HEK293 (cell line): Measurements from ENCODE around the gene DHDH.

ENCODE experiments used
- EGR2 ChIP-seq: fragments of 450-650 bp; formaldehyde crosslinking; IDR thresholded peaks from 2 replicates; pipeline ENCODE4 v1.5.1; 2016; ENCODE audit warnings: low read depth, missing biosample characterization, missing genetic modification characterization
- FEZF1 ChIP-seq: fragments of 450-650 bp; formaldehyde crosslinking; IDR thresholded peaks from 2 replicates; pipeline ENCODE4 v1.5.1; 2016; ENCODE audit warnings: missing biosample characterization, missing genetic modification characterization
- GLIS2 ChIP-seq: fragments of 450-650 bp; formaldehyde crosslinking; IDR thresholded peaks from 2 replicates; pipeline ENCODE4 v1.5.1; 2016; ENCODE audit warnings: missing biosample characterization, missing genetic modification characterization
- KLF9 ChIP-seq: fragments of 450-650 bp; formaldehyde crosslinking; IDR thresholded peaks from 2 replicates; pipeline ENCODE4 v1.5.1; 2016; ENCODE audit warnings: missing biosample characterization, missing genetic modification characterization, low read depth
- MEIS1 ChIP-seq: sonication (generic); formaldehyde crosslinking; IDR thresholded peaks from 2 replicates; pipeline ENCODE4 v1.8.1; 2022; ENCODE audit warnings: missing genetic modification reagents, mild to moderate bottlenecking, borderline replicate concordance
- RBAK ChIP-seq: fragments of 450-650 bp; formaldehyde crosslinking; IDR thresholded peaks from 2 replicates; pipeline ENCODE4 v1.5.1; 2016; ENCODE audit warnings: missing biosample characterization, missing genetic modification characterization
- WT1 ChIP-seq: fragments of 450-650 bp; formaldehyde crosslinking; IDR thresholded peaks from 2 replicates; pipeline ENCODE4 v1.5.1; 2016; ENCODE audit warnings: missing biosample characterization, missing genetic modification characterization
- ZBTB7A ChIP-seq: fragments of 450-650 bp; formaldehyde crosslinking; IDR thresholded peaks from 2 replicates; pipeline ENCODE4 v1.5.1; 2016; ENCODE audit warnings: low read depth, missing biosample characterization, missing genetic modification characterization
- ZFP3 ChIP-seq: fragments of 450-650 bp; formaldehyde crosslinking; IDR thresholded peaks from 2 replicates; pipeline ENCODE4 v1.5.1; 2016; ENCODE audit warnings: low read depth, missing biosample characterization, missing genetic modification characterization
- ZNF175 ChIP-seq: fragments of 450-650 bp; formaldehyde crosslinking; IDR thresholded peaks from 2 replicates; pipeline ENCODE4 v1.5.1; 2016; ENCODE audit warnings: missing biosample characterization, missing genetic modification characterization
- ZNF184 ChIP-seq: fragments of 450-650 bp; IDR thresholded peaks from 2 replicates; pipeline ENCODE4 v1.5.1; 2018; ENCODE audit warnings: missing biosample characterization, mild to moderate bottlenecking, missing genetic modification characterization
- ZNF2 ChIP-seq: fragments of 450-650 bp; formaldehyde crosslinking; IDR thresholded peaks from 2 replicates; pipeline ENCODE4 v1.5.1; 2016; ENCODE audit warnings: missing biosample characterization, missing genetic modification characterization
- ZNF202 ChIP-seq: fragments of 450-650 bp; formaldehyde crosslinking; IDR thresholded peaks from 2 replicates; pipeline ENCODE4 v1.5.1; 2016; ENCODE audit warnings: missing biosample characterization, missing genetic modification characterization, borderline replicate concordance
- ZNF248 ChIP-seq: fragments of 450-650 bp; formaldehyde crosslinking; IDR thresholded peaks from 2 replicates; pipeline ENCODE4 v1.5.1; 2017; ENCODE audit warnings: missing biosample characterization, missing genetic modification characterization
- ZNF274 ChIP-seq, 2 experiments: fragments of 200-500 bp in 1 of 2; fragments of 450-650 bp in 1 of 2; sonication (Bioruptor generic) in 1 of 2; formaldehyde crosslinking in 1 of 2; IDR thresholded peaks; 2 replicates each; pipeline versions ENCODE4 v1.5.1 to v1.6.1; 2014 to 2016; ENCODE audit warnings: borderline replicate concordance in 1 of 2, inconsistent platforms in 1 of 2, low read length in 1 of 2, missing biosample characterization in 1 of 2, missing genetic modification characterization in 1 of 2
- ZNF350 ChIP-seq: fragments of 450-650 bp; formaldehyde crosslinking; IDR thresholded peaks from 2 replicates; pipeline ENCODE4 v1.5.0; 2017; ENCODE audit warnings: missing biosample characterization, mild to moderate bottlenecking, missing genetic modification characterization
- ZNF354C ChIP-seq: fragments of 450-650 bp; formaldehyde crosslinking; IDR thresholded peaks from 2 replicates; pipeline ENCODE4 v1.5.1; 2016; ENCODE audit warnings: missing biosample characterization, missing genetic modification characterization, low read depth, borderline replicate concordance
- ZNF501 ChIP-seq: fragments of 450-650 bp; formaldehyde crosslinking; IDR thresholded peaks from 2 replicates; pipeline ENCODE4 v1.5.1; 2016; ENCODE audit warnings: missing biosample characterization, missing genetic modification characterization
- ZNF514 ChIP-seq: fragments of 450-650 bp; formaldehyde crosslinking; IDR thresholded peaks from 2 replicates; pipeline ENCODE4 v1.5.1; 2016; ENCODE audit warnings: missing biosample characterization, missing genetic modification characterization
- ZNF561 ChIP-seq: fragments of 450-650 bp; IDR thresholded peaks from 2 replicates; pipeline ENCODE4 v1.5.1; 2018; ENCODE audit warnings: missing biosample characterization, missing genetic modification characterization, borderline replicate concordance
- ZNF571 ChIP-seq: fragments of 450-650 bp; formaldehyde crosslinking; IDR thresholded peaks from 2 replicates; pipeline ENCODE4 v1.5.0; 2017; ENCODE audit warnings: missing biosample characterization, missing genetic modification characterization
- ZNF596 ChIP-seq: fragments of 450-650 bp; IDR thresholded peaks from 2 replicates; pipeline ENCODE4 v1.5.0; 2018; ENCODE audit warnings: missing biosample characterization, mild to moderate bottlenecking, missing genetic modification characterization, moderate library complexity
- ZNF610 ChIP-seq: fragments of 450-650 bp; formaldehyde crosslinking; IDR thresholded peaks from 2 replicates; pipeline ENCODE4 v1.5.1; 2016; ENCODE audit warnings: missing biosample characterization, missing genetic modification characterization, borderline replicate concordance
- ZNF670 ChIP-seq: fragments of 450-650 bp; formaldehyde crosslinking; IDR thresholded peaks from 2 replicates; pipeline ENCODE4 v1.5.1; 2016; ENCODE audit warnings: missing biosample characterization, missing genetic modification characterization, low read depth
- ZNF677 ChIP-seq: fragments of 450-650 bp; IDR thresholded peaks from 2 replicates; pipeline ENCODE4 v1.5.0; 2018; ENCODE audit warnings: missing biosample characterization, mild to moderate bottlenecking, missing genetic modification characterization, moderate library complexity
- ZNF792 ChIP-seq: fragments of 450-650 bp; formaldehyde crosslinking; IDR thresholded peaks from 2 replicates; pipeline ENCODE4 v1.5.1; 2016; ENCODE audit warnings: missing biosample characterization, missing genetic modification characterization
- ZNF830 ChIP-seq: fragments of 450-650 bp; IDR thresholded peaks from 2 replicates; pipeline ENCODE4 v1.5.0; 2018; ENCODE audit warnings: missing biosample characterization, missing genetic modification characterization, low read depth, mild to moderate bottlenecking, moderate library complexity
- TF ChIP-seq, protein P1 (sequence below): fragments of 450-650 bp; formaldehyde crosslinking; conservative IDR thresholded peaks from 2 replicates; pipeline ENCODE4 v1.5.1; 2016; ENCODE audit warnings: low read depth, missing biosample characterization, missing genetic modification characterization
- TF ChIP-seq, protein P2 (sequence below): fragments of 450-650 bp; formaldehyde crosslinking; IDR thresholded peaks from 2 replicates; pipeline ENCODE4 v1.5.1; 2016; ENCODE audit warnings: missing biosample characterization, missing genetic modification characterization
- TF ChIP-seq, protein P3 (sequence below): fragments of 450-650 bp; formaldehyde crosslinking; IDR thresholded peaks from 2 replicates; pipeline ENCODE4 v1.5.1; 2016; ENCODE audit warnings: missing biosample characterization, missing genetic modification characterization, low read depth
- TF ChIP-seq, protein P4 (sequence below): fragments of 450-650 bp; formaldehyde crosslinking; IDR thresholded peaks from 2 replicates; pipeline ENCODE4 v1.5.1; 2016; ENCODE audit warnings: missing biosample characterization, missing genetic modification characterization

DHDH gene

DNA sequence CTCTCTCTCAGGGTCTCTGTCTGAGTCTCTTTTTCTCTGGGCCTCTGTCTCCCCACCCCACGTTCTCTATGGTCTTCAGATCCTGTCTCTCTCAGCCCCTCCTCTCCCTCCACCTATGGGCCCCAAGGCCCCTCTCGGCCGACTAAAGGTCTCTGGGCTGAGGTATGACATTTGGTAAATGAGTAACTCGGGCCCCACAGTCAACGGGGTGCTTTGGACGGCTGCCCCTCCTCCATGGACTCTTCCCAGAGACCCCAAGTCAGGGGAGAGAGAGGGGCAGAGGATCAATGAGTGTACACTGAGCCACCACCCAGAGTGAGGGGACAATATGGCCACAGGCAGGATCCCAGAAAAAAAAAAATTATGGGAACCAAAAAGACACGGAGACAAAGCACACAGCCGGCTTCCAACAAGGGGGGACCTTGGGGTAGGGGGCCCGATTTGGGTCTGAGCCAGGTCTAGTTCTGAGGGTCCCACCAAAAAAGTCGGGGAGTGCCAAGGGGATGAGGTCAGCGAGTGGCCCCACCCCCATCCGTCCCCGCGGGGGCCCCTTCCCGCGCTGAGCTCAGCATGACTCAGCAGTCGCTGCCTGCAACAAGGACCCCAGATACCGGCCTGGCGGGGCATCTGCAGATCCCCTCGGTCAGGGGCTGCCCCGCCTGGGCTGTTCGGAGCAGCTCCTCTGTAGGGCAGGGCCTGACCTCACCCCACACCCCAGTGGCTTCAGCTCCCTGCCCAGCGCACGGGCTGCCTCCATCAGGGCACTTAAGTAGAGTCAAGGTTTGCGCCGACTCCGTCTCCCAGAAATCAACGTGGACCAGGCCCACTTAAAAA is 30.1 kb downstream of the DHDH start (continued):
- TF ChIP-seq, protein P1, sequence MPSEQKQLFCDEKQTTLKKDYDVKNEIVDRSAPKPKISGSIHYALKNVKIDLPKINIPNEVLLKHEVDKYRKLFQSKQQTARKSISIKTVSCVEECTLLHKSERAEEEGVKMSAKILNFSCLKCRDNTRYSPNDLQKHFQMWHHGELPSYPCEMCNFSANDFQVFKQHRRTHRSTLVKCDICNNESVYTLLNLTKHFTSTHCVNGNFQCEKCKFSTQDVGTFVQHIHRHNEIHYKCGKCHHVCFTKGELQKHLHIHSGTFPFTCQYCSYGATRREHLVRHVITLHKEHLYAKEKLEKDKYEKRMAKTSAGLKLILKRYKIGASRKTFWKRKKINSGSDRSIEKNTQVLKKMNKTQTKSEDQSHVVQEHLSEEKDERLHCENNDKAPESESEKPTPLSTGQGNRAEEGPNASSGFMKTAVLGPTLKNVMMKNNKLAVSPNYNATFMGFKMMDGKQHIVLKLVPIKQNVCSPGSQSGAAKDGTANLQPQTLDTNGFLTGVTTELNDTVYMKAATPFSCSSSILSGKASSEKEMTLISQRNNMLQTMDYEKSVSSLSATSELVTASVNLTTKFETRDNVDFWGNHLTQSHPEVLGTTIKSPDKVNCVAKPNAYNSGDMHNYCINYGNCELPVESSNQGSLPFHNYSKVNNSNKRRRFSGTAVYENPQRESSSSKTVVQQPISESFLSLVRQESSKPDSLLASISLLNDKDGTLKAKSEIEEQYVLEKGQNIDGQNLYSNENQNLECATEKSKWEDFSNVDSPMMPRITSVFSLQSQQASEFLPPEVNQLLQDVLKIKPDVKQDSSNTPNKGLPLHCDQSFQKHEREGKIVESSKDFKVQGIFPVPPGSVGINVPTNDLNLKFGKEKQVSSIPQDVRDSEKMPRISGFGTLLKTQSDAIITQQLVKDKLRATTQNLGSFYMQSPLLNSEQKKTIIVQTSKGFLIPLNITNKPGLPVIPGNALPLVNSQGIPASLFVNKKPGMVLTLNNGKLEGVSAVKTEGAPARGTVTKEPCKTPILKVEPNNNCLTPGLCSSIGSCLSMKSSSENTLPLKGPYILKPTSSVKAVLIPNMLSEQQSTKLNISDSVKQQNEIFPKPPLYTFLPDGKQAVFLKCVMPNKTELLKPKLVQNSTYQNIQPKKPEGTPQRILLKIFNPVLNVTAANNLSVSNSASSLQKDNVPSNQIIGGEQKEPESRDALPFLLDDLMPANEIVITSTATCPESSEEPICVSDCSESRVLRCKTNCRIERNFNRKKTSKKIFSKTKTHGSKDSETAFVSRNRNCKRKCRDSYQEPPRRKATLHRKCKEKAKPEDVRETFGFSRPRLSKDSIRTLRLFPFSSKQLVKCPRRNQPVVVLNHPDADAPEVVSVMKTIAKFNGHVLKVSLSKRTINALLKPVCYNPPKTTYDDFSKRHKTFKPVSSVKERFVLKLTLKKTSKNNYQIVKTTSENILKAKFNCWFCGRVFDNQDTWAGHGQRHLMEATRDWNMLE, result peak; percentile 29; the same call in 1 of the 2 replicates
- TF ChIP-seq ZNF610 (tag by site-specific recombination) (no peak), WT1 (tag by site-specific recombination) (peak; percentile 64), ZNF354C (no peak), KLF9 (tag by site-specific recombination) (peak; percentile 86), ZNF792 (no peak), ZNF175 (no peak), ZNF830 (no peak), ZNF596 (peak; percentile 17; the same call in 1 of the 2 replicates), RBAK (tag by site-specific recombination) (no peak), GLIS2 (tag by site-specific recombination) (peak; percentile 96), ZNF2 (tag by site-specific recombination) (peak; percentile 27; the same call in 1 of the 2 replicates), FEZF1 (tag by site-specific recombination) (0 out of 2 replicates have a peak, but pooled peaks have one; percentile 34), ZNF274 (IDR thresholded peaks at IDR 0.05; ENCODE audit: low read length) (no peak), ZNF274 (tag by site-specific recombination; IDR thresholded peaks at IDR 0.05; ENCODE audit: borderline replicate concordance) (no peak), EGR2 (tag by site-specific recombination) (0 out of 2 replicates have a peak, but pooled peaks have one; percentile 9), ZNF248 (tag by site-specific recombination) (no peak), ZNF501 (tag by site-specific recombination) (peak; percentile 66; the same call in 1 of the 2 replicates), ZNF677 (no peak), MEIS1 (CRISPR knock-in tag) (no peak), ZNF184 (tag by site-specific recombination) (no peak), ZBTB7A (peak; percentile 95), ZNF561 (tag by site-specific recombination) (no peak), ZFP3 (no peak), ZNF571 (no peak), ZNF514 (no peak), ZNF670 (tag by site-specific recombination) (no peak), ZNF350 (tag by site-specific recombination) (no peak), ZNF202 (tag by site-specific recombination) (no peak)
- TF ChIP-seq, protein P2, sequence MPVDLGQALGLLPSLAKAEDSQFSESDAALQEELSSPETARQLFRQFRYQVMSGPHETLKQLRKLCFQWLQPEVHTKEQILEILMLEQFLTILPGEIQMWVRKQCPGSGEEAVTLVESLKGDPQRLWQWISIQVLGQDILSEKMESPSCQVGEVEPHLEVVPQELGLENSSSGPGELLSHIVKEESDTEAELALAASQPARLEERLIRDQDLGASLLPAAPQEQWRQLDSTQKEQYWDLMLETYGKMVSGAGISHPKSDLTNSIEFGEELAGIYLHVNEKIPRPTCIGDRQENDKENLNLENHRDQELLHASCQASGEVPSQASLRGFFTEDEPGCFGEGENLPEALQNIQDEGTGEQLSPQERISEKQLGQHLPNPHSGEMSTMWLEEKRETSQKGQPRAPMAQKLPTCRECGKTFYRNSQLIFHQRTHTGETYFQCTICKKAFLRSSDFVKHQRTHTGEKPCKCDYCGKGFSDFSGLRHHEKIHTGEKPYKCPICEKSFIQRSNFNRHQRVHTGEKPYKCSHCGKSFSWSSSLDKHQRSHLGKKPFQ (tag by site-specific recombination), result no peak
- TF ChIP-seq, protein P3, sequence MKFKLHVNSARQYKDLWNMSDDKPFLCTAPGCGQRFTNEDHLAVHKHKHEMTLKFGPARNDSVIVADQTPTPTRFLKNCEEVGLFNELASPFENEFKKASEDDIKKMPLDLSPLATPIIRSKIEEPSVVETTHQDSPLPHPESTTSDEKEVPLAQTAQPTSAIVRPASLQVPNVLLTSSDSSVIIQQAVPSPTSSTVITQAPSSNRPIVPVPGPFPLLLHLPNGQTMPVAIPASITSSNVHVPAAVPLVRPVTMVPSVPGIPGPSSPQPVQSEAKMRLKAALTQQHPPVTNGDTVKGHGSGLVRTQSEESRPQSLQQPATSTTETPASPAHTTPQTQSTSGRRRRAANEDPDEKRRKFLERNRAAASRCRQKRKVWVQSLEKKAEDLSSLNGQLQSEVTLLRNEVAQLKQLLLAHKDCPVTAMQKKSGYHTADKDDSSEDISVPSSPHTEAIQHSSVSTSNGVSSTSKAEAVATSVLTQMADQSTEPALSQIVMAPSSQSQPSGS (tag by site-specific recombination), result peak; percentile 73
- TF ChIP-seq, protein P4, sequence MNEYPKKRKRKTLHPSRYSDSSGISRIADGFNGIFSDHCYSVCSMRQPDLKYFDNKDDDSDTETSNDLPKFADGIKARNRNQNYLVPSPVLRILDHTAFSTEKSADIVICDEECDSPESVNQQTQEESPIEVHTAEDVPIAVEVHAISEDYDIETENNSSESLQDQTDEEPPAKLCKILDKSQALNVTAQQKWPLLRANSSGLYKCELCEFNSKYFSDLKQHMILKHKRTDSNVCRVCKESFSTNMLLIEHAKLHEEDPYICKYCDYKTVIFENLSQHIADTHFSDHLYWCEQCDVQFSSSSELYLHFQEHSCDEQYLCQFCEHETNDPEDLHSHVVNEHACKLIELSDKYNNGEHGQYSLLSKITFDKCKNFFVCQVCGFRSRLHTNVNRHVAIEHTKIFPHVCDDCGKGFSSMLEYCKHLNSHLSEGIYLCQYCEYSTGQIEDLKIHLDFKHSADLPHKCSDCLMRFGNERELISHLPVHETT, result peak; percentile 69
